ENCODE results near the gene LCK.
A peak's percentile ranks its signal among the peaks of the same experiment; 100 is the strongest.

The LCK gene

DNA sequence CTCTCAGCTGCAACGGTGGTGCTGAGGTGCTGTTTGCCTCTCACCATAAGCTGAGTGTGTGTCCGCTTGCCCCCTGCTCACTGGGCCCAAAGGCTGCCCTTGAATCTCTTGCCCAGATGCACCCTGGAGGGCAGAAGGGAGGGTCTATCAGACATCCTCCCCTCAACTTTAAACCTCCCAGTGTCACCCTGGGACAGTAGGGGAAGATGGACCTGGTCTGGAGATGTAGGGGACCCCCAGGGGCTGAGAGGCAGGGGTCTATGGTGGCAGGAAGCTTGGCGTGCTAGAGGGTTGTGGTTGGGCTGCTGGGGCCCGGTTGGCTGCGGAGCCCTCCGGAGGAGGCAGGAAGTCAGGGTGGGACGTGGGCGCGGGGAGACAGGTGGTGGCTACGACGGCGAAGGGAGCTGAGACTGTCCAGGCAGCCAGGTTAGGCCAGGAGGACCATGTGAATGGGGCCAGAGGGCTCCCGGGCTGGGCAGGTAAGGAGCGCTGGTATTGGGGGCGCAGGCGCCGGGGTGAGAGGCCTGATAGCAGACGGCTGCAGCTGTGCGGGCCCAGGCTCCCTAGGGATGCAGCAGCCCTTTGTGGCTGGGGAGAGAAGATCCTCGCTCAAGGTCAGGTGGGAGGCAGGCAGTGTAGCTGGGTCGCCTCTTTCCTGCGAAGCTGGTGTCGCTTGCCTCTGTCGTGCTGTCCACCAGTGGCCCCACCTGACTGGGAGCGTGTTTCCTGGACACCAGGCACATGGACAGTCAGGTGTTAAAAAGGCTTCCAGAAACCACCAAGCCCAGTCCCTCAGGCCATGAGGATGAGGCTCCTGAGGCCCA is at the start of gene LCK:
LCK (plus strand) TSS at position 373 of the 824 bp plus-strand sequence. CDS start 23,065 bp downstream, outside the sequence.
- peak; percentile 57 to 67 for DNase-seq

- DNase-seq: no peak
Observed at GRCh38 chr1:32204943-32205361, 46.1 kb upstream of the LCK start.

- DNase-seq: peak; percentile 84 to 85
Observed at GRCh38 chr1:32205401-32206370, 45.4 kb upstream of the LCK start, which contains the start of gene IQCC. Gene IQCC, plus strand, starts transcription at chr1:32205671. Its CDS starts 11 bp downstream, at chr1:32205682.

DNA sequence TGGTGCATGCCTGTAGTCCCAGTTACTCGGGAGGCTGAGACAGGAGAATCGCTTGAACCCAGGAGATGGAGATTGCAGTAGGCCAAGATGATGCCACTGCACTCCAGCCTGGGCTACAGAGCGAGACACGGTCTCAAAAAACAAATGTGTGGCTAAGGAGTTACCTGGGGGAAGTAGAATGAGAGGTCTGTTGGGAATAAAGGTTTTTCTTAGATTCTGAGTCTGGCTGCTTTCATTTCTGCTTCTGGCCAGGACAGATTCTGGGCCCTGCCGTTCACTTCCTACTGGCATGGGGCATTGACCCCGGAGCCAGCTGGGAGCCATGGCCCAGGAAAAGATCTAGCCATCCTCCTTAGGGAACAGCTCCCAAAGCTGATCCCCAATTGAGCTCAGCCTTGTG is 42.6 kb upstream of the LCK start:
- DNase-seq: no peak

DNA sequence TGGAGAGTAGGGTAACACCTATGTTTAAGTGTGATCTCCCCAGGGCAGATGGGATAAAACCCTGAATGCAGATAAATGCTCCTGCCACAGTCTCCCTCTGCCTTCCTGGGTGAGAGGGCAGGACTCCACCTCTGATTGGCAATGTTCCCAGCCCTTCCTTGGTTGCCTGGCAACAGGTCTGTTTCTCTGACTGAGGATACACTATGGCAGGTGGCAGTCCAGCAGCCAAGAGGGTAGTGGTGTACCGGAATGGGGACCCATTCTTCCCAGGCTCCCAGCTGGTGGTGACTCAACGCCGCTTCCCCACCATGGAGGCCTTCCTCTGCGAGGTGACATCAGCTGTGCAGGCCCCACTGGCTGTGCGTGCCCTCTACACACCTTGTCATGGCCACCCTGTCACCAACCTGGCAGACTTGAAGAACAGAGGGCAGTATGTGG is 42.2 kb upstream of the LCK start, which contains the start of gene DCDC2B:
DCDC2B (plus strand) TSS at position 199 of the 438 bp plus-strand sequence; CDS start at position 204, 5 bp downstream.
- DNase-seq: no peak

DNA sequence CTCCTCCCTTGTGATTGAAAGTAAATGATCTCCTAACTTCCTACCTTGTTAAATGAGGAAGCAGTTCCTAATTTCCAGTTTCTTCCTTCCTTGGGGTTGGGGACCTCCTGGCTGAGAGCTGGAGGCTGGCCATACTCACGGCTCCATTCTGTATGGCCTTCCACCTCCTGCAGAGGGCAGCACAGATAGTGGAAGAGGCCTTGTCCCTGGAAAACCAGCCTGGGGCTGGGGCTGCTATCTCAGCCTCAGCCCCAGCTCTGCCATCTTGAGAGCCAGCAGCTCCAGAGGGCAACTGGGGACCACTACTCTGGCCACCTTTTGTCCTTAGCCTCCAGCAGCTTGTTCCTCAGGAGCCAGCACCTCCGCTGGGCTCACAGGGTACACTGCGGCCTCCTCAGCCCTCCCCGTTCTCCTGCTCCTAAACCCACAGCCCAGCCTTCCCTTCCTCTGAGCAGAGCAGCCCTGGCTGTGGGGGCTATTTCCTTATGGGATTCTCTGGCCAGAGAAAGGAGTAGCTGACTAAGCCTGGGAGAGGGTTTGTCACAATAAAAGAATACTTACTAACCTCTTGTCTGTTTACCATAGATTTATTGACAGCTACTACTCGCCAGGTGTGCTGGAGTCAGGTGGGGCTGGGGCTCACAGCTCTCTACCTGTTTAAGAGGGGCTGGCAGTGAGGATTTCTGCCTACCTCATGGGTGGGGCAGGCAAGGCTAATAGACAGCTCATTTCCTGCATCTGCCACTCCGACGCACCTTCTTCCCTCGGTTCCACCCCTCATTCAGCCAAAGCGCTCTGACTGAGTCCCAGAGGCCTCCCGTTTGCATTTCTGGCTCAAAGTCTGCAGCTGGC is 35.2 kb upstream of the LCK start:
- peak; percentile 58 to 67 for DNase-seq

DNA sequence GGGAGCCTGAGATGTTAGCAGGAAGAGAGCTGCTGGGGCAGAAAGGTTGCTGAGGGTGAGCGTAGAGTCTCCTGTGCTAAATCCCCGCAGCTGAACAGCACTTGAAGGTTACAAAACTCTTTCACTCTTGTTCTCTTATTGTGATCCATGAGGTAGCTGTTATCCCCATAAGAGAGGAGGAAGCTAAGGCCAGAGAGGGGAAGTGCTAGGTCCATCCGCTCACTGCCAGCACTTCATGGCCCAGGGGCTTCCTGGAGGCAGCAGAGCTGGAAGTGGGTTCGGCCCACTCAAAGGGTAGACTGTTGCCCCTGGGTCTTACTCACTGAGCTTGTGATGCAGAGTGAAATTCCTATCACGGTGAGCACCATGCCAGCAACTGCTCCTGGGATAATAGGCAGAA is 34.5 kb upstream of the LCK start:
- no peak for DNase-seq

- DNase-seq: no peak
Observed at GRCh38 chr1:32219022-32219421, 32.0 kb upstream of the LCK start.

DNA sequence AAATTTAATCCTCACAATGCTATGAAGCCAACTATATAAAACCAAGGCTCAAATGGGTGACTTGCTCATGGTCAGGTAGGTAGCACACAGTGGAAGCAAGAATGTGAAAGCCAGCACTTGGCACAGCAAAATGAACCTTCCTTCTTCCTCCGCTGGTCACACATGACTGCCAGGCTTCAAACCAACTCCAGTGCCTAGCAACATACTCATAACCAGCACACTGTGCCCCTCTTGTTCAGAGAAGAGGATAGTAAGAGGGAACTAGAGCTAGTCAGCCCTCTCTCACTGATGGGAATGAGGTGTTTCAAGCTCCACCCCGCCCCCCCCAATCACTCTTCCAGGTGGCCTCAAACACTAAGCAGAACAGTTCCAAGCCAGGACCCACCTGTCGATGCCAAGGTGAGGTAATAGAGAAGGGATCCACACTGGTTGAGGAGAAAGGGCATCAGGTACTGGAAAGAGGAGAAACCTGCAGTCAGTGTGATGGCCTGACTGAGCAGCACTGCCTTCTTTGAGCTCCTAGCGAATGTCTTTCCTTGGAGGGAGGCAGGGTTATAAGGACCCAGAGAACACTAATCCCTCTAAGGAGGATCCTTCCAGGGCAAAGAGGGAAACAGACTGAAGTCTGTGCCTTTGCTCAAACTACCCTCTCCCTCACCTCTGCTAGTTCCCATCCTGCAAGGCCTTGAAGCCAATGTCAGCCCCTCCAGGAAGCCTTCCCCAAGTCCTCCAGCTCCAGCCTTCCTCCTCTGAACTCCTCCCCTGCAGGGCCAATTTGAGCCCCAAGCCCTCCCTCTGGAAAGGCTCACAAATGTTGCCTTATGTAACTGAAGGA is 30.1 kb upstream of the LCK start:
- no peak for DNase-seq

DNA sequence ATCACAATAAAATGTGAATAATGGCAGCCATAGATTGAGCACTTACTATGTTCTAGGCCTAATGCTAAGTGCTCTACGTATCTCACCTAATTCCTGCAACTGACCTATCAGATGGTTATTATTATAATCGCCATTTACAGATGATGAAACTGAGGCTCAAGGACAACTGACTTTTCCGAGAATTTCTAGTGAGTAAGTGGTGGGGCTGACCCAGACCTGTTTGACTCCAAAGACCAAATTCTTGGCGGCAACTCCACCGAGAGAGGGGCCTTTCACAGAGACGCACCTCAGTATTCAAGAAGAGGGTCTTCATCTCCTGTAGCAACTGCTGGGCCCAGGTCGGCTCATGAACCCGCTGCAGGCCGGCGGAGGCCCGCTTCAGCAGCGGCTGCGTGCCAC is 29.5 kb upstream of the LCK start:
- no peak for DNase-seq

GRCh38 chr1:32221980-32222755 is 28.9 kb upstream of the LCK start, which contains the start of the genes EIF3I and TMEM234:
Gene EIF3I, plus strand, starts transcription at chr1:32222407. Its CDS starts 35 bp downstream, at chr1:32222442.
Gene TMEM234, minus strand, starts transcription at chr1:32222353. Its CDS starts 31 bp downstream, at chr1:32222322.
- DNase-seq: peak; percentile 90 to 91

- no peak for DNase-seq
Observed at GRCh38 chr1:32223683-32224082, 27.4 kb upstream of the LCK start.

DNA sequence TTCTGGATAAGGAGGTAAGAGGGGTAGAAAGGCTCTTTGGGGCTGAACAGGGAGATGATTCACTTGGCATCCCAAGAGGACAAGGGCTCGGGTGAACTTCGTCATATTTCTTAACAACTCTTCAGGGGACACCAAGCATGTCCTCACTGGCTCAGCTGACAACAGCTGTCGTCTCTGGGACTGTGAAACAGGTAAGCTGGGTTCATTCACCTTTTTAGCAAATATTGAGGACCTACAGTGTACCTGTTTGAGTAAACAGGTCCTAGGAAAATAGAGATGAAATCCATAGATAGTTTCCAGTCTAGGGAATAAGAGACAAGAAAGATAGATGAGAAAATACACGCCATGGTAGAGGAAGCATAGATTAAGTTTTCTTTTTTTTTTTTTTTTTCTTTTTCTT is 26.8 kb upstream of the LCK start:
- no peak for DNase-seq

DNA sequence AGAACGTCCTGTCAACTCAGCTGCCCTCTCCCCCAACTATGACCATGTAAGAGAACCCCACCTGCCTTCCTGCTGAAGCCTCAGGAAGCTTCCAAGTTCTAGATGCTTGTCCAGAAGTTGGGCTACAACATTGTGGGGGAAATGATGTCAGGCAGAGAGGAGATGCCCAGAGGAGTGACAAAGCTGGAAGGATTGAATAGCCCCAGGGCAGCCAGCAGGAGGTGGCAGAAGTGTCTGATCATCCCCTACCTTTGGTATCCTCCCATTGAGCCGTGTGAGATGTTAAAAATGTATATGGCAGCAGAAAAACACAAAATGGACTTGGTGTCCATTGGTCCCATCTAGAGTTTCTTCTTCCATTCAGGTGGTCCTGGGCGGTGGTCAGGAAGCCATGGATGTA is 22.3 kb upstream of the LCK start:
- no peak for DNase-seq

GRCh38 chr1:32231843-32232432 is 19.1 kb upstream of the LCK start:
- no peak for DNase-seq

DNA sequence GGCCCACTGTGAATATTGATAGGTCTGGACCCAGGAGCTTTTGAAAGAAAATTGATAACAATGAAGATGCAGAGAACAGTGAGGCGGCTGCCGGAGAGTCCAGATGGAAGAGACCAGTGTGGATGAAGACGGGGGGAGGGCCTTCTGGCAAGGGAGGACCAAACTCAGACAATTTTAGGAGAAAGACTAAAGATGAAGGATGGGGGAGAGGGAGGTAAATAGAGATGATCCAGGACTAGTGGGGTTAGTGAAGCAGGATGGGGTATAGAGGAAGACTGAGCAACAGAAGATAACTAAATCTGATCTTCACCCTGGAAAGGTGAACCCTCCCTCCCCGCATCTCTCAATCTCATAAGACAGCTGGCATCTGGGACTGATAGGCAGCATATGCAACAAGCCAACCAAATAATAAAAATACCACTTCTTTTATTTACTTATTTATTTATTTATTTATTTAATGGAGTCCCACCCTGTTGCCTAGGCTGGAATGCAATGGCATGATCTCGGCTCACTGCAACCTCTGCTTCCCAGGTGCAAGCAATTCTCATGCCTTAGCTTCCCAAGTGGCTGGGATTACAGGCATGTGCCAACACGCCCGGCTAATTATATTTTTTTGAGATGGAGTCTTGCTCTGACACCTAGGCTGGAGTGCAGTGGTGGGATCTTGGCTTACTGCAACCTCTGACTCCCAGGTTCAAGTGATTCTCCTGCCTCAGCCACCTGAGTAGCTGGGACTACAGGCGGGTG is 18.3 kb upstream of the LCK start:
- DNase-seq: no peak

DNA sequence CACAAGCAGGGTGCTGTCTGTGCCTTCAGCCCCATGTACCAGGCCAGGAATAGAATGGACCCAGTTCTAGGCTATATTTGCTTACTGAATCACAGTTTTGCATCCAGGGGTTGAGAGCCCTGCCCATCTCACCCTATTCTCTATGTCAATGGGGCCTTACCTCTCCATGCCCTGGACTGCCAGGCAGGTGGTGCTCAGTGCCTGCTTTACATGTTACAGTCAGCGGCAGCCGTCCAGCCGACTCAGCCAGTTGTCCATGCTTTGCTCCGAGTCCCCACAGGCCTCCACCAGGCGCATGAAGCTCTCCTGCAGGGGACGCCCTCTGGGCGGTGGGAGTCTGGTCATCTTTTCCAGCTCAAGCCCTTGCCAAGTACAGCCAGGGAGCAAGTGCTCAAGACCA is 16.3 kb upstream of the LCK start:
- no peak for DNase-seq

DNA sequence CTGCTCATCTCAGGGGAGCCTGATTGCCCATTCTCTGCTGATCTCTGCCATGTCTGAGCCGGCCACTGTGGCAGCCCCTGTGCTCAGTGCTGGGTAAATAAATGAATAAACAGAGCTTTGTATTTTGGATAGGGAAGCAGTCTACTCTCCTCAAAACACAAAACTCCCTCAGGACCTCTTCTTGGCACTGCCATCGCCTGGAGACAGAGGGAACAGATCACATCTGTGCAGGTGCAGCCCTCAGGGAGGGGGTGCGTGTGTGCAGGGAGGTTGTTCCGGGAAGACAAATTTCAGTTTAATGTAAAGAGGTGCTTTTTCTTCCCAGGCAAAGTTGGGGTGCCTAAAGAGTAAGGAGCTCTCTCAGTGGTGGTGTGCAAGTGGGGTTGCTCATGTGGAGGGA is 11.7 kb upstream of the LCK start:
- DNase-seq: no peak

DNA sequence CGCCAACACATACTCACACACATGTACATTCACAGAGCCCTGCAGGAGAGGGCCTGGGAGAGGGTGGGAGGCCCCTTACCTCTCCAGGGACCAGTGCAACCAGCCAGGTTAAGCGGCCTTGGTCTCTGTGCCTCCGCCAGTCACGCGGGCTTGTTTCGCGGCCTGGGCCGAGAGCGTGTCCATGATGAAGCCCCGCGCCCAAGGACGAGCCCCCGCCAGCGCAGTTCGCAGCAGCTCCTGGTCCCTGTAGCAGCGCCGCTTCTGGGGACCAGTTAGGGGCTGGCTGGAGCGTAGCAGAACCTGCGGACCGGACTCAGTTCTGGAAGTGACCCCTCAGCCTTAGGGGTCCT is 11.3 kb upstream of the LCK start:
- DNase-seq: no peak
